ENCODE data around the gene TRIM22.

TRIM22 gene

GRCh38 chr11:5746614-5747013, 57.0 kb downstream of the TRIM22 start:
- no peak for DNase-seq (ENCODE audit: low read depth)

- no peak for DNase-seq (ENCODE audit: low read depth)
Measured at GRCh38 chr11:5749836-5750235, 60.2 kb downstream of the TRIM22 start.

DNA sequence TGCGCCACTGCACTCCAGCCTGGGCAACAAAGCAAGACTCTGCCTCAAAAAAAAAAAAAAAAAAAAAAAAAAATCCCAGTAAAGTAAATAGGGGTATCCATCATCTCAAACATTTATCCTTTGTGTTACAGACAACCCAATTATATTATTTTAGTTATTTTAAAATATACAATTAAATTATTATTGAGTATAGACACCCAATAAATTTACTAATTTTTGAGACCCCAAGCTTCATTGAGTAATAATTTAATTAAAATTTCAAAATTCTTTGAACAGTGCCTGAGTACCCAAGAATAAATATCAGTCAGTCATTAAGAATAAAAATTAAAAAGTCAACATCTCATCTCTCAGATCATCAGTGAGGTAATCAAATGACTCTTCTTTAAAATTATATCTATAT, 64.4 kb downstream of the TRIM22 start, which contains the start of gene OR52N4:
OR52N4 (plus strand) TSS at position 301 of the 400 bp plus-strand sequence. CDS start 498 bp downstream, outside the sequence.
- no peak for DNase-seq (ENCODE audit: low read depth)
